Esophagus squamous epithelium (tissue), 4 donors: Measurements from ENCODE around the gene SPAG8.

Experiments used
- POLR2A ChIP-seq, 4 donors: fragments of 450-650 bp; IDR thresholded peaks; one replicate each; pipeline ENCODE4 v1.6.1; 2017; ENCODE audit warnings: antibody characterized with exemption in 4 of 4, mild to moderate bottlenecking in 4 of 4, moderate library complexity in 3 of 4
- TF ChIP-seq, protein P1 (sequence below), 6 experiments: fragments of 450-650 bp in 4 of 6; fragments of 200-600 bp in 2 of 6; sonication (generic) in 2 of 6; IDR thresholded peaks; one replicate each; pipeline ENCODE4 v1.5.1; 2016 to 2019; ENCODE audit warnings: antibody characterized with exemption in 6 of 6, mild to moderate bottlenecking in 4 of 6, moderate library complexity in 4 of 6

DNA sequence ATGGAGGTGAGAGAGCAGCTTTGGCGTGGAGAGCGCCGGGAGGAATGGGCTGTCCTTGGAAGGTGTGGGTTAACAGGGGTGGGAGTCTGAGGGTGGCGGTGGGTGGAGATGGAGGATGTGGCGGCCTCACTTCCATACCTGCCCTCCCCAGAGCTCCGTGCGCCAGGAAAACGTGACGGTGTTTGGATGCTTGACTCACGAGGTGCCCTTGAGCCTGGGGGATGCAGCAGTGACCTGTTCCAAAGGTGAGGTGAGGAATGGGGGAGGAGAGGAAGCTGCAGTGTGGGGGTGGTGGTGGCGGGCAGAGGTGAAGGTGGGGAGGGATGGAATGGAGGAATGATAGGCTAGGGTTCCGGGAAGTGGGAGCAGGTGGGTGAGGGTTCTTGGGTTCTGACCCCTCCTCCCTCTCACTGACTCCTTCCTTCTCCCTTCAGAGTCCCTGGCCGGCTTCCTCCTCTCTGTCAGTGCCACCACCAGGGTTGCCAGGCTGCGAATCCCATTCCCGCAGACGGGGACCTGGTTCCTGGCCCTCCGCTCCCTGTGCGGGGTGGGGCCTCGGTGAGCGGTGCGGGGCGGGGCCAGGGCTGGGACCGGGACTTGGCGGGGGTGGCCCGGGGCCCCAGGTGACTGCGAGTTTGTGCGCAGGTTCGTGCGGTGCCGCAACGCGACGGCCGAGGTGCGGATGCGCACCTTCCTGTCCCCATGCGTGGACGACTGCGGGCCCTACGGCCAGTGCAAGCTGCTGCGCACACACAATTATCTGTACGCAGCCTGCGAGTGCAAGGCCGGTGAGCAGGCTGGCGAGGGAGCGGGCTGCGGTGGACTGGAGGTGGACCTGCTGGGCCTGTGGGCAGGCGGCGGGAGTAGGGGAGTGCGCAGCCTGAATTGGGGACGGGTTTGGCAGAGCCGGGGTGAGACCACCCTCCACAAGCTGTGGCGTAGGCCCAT is 34.0 kb upstream of the SPAG8 start:
- TF ChIP-seq, protein P1, sequence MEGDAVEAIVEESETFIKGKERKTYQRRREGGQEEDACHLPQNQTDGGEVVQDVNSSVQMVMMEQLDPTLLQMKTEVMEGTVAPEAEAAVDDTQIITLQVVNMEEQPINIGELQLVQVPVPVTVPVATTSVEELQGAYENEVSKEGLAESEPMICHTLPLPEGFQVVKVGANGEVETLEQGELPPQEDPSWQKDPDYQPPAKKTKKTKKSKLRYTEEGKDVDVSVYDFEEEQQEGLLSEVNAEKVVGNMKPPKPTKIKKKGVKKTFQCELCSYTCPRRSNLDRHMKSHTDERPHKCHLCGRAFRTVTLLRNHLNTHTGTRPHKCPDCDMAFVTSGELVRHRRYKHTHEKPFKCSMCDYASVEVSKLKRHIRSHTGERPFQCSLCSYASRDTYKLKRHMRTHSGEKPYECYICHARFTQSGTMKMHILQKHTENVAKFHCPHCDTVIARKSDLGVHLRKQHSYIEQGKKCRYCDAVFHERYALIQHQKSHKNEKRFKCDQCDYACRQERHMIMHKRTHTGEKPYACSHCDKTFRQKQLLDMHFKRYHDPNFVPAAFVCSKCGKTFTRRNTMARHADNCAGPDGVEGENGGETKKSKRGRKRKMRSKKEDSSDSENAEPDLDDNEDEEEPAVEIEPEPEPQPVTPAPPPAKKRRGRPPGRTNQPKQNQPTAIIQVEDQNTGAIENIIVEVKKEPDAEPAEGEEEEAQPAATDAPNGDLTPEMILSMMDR (IDR thresholded peaks at IDR 0.05): no peak
- TF ChIP-seq POLR2A (IDR thresholded peaks at IDR 0.05): no peak
